HepG2 (cell line): Measurements from ENCODE around the gene PTPRF. TPM values are rescaled to one million over a fixed set of nuclear protein-coding genes. Genes with fewer than 3 reads are reported as not detected.

Experiments used
- ATF2 ChIP-seq: sonication (generic); formaldehyde crosslinking; IDR thresholded peaks from 2 replicates; pipeline ENCODE4 v1.4.0; 2020; ENCODE audit warnings: missing genetic modification reagents
- FOXM1 ChIP-seq: sonication (generic); formaldehyde crosslinking; IDR thresholded peaks from 2 replicates; pipeline ENCODE4 v1.5.0; 2020; ENCODE audit warnings: missing genetic modification reagents
- GABPB1 ChIP-seq: IDR thresholded peaks from 2 replicates; pipeline ENCODE4 v1.6.1; 2016; ENCODE audit warnings: mild to moderate bottlenecking, missing genetic modification reagents, moderate library complexity, missing compliant biosample characterization
- GLMP ChIP-seq: sonication (generic); formaldehyde crosslinking; IDR thresholded peaks from 2 replicates; pipeline ENCODE4 v1.9.0; 2021; ENCODE audit warnings: missing genetic modification reagents, mild to moderate bottlenecking, borderline replicate concordance
- ISX ChIP-seq: sonication (generic); formaldehyde crosslinking; conservative IDR thresholded peaks from 2 replicates; pipeline ENCODE4 v1.5.0; 2020; ENCODE audit warnings: missing genetic modification reagents
- KDM5A ChIP-seq: fragments of 200-600 bp; sonication (generic); IDR thresholded peaks from 2 replicates; pipeline ENCODE4 v1.7.0; 2018; ENCODE audit warnings: antibody characterized with exemption, mild to moderate bottlenecking, low read length, borderline replicate concordance
- MAFG ChIP-seq: sonication (generic); formaldehyde crosslinking; IDR thresholded peaks from 2 replicates; pipeline ENCODE4 v1.5.1; 2020; ENCODE audit warnings: mild to moderate bottlenecking, missing genetic modification reagents
- MAFK ChIP-seq, 2 experiments: IDR thresholded peaks in 1 of 2; conservative IDR thresholded peaks in 1 of 2; 2 replicates each; pipeline ENCODE4 v1.6.1; 2011; ENCODE audit warnings: improper control_type of control experiment in 2 of 2, low read length in 2 of 2
- MTF1 ChIP-seq: sonication (generic); formaldehyde crosslinking; IDR thresholded peaks from 2 replicates; pipeline ENCODE4 v1.5.0; 2020; ENCODE audit warnings: missing genetic modification reagents
- NFKBIZ ChIP-seq: IDR thresholded peaks from 2 replicates; pipeline ENCODE4 v1.6.1; 2018; ENCODE audit warnings: missing genetic modification reagents, missing compliant biosample characterization
- PBX3 ChIP-seq: sonication (generic); formaldehyde crosslinking; IDR thresholded peaks from 2 replicates; pipeline ENCODE4 v1.8.1; 2023; ENCODE audit warnings: missing genetic modification reagents, inconsistent platforms, borderline replicate concordance
- POLR2AphosphoS5 ChIP-seq: IDR thresholded peaks from 2 replicates; pipeline ENCODE4 v1.6.1; 2012; ENCODE audit warnings: low read depth, low read length
- TAF1 ChIP-seq: sonication (generic); formaldehyde crosslinking; IDR thresholded peaks from 2 replicates; pipeline ENCODE4 v1.4.0; 2020; ENCODE audit warnings: missing genetic modification reagents
- U2AF2 ChIP-seq: fragments of 200-400 bp; formaldehyde crosslinking; IDR thresholded peaks from 2 replicates; pipeline ENCODE4 v1.6.1; 2017; ENCODE audit warnings: low read depth, mild to moderate bottlenecking, low read length
- XRCC5 ChIP-seq: fragments of 200-400 bp; formaldehyde crosslinking; optimal IDR thresholded peaks from 2 replicates; pipeline ENCODE3; 2017; ENCODE audit warnings: mild to moderate bottlenecking, low read length
- ZBTB2 ChIP-seq: sonication (generic); formaldehyde crosslinking; IDR thresholded peaks from 2 replicates; pipeline ENCODE4 v1.8.0; 2022; ENCODE audit warnings: low read depth, missing genetic modification reagents
- ZBTB20 ChIP-seq: sonication (generic); formaldehyde crosslinking; IDR thresholded peaks from 2 replicates; pipeline ENCODE4 v1.8.1; 2023; ENCODE audit warnings: missing genetic modification reagents, low read depth, mild to moderate bottlenecking, borderline replicate concordance
- ZBTB3 ChIP-seq: sonication (generic); formaldehyde crosslinking; IDR thresholded peaks from 2 replicates; pipeline ENCODE4 v1.4.0; 2020; ENCODE audit warnings: low read depth, mild to moderate bottlenecking, moderate library complexity, missing genetic modification reagents, borderline replicate concordance
- ZBTB38 ChIP-seq: sonication (generic); formaldehyde crosslinking; IDR thresholded peaks from 2 replicates; pipeline ENCODE4 v1.5.1; 2020; ENCODE audit warnings: mild to moderate bottlenecking, missing genetic modification reagents
- ZNF143 ChIP-seq: sonication (generic); formaldehyde crosslinking; IDR thresholded peaks from 2 replicates; pipeline ENCODE4 v1.4.0; 2020; ENCODE audit warnings: missing genetic modification reagents
- ZNF30 ChIP-seq: sonication (generic); formaldehyde crosslinking; IDR thresholded peaks from 2 replicates; pipeline ENCODE4 v1.5.0; 2020; ENCODE audit warnings: mild to moderate bottlenecking, missing genetic modification reagents
- ZNF550 ChIP-seq: sonication (generic); formaldehyde crosslinking; IDR thresholded peaks from 2 replicates; pipeline ENCODE4 v1.4.0; 2020; ENCODE audit warnings: mild to moderate bottlenecking, missing genetic modification reagents, borderline replicate concordance
- ZNF558 ChIP-seq: sonication (generic); formaldehyde crosslinking; IDR thresholded peaks from 2 replicates; pipeline ENCODE4 v1.9.0; 2022; ENCODE audit warnings: mild to moderate bottlenecking, missing genetic modification reagents, borderline replicate concordance
- ZNF639 ChIP-seq: conservative IDR thresholded peaks from 2 replicates; pipeline ENCODE4 v1.6.1; 2018; ENCODE audit warnings: missing genetic modification reagents
- polyA plus RNA-seq, 8 experiments: library from polyadenylated mRNA; depleted of rRNA in 3 of 8; stranded (reverse) in 7 of 8; unstranded in 1 of 8; fragments of >200 nt; fragmentation: Illumina TruSeq in 4 of 8; extraction: Trizol in 4 of 8; gene quantifications; 2 replicates each; pipeline versions ENCODE4 v1.2.1 to v1.2.3, GENCODE V29; 2011 to 2016; ENCODE audit warnings: low read depth in 4 of 8, missing spikeins in 1 of 8, mixed read lengths in 1 of 8; ENCODE audit not compliant: insufficient read depth in 1 of 8
- total RNA-seq, 5 experiments: library from RNA; depleted of rRNA; stranded (reverse); fragments of >200 nt; fragmentation: Illumina TruSeq; extraction: Trizol; gene quantifications; 2 replicates each; pipeline ENCODE4 v1.2.3, GENCODE V29; 2016; ENCODE audit warnings: low read depth in 1 of 5

PTPRF gene
- total and polyA plus RNA-seq, 2 of the 13 experiments (the other 11 are each of a cell fraction or from before 2014, with no cell fraction given) = 55.9 to 167 TPM

- no peak for TF ChIP-seq XRCC5
- no peak for TF ChIP-seq ZNF550 (CRISPR knock-in tag)
- no peak for TF ChIP-seq MAFK (conservative IDR thresholded peaks at IDR 0.05 in 1 of 2, IDR thresholded peaks at IDR 0.05 in 1 of 2; ENCODE audit: low read length in 2 of 2)
- TF ChIP-seq ISX (CRISPR knock-in tag) = no peak
- no peak for TF ChIP-seq MAFG (CRISPR knock-in tag)
- TF ChIP-seq MTF1 = no peak
- no peak for TF ChIP-seq GLMP (CRISPR knock-in tag)
- no peak for TF ChIP-seq ZNF639 (CRISPR knock-in tag)
- no peak for TF ChIP-seq ZBTB3 (CRISPR knock-in tag)
- no peak for TF ChIP-seq ZBTB2 (CRISPR knock-in tag)
- TF ChIP-seq TAF1 (CRISPR knock-in tag) = no peak
- TF ChIP-seq ZBTB38 = peak; percentile 40; the same call in 1 of the 2 replicates
- no peak for TF ChIP-seq KDM5A
- TF ChIP-seq GABPB1 (CRISPR knock-in tag) = peak; percentile 61
- no peak for TF ChIP-seq PBX3
- no peak for TF ChIP-seq FOXM1
- TF ChIP-seq U2AF2 = peak; percentile 85
- TF ChIP-seq NFKBIZ (CRISPR knock-in tag) = peak; percentile 57; the same call in 1 of the 2 replicates
- peak; percentile 46; the same call in 1 of the 2 replicates for TF ChIP-seq ZBTB20
- TF ChIP-seq ZNF143 = no peak
- peak; percentile 73 for TF ChIP-seq ATF2 (CRISPR knock-in tag)
- no peak for TF ChIP-seq ZNF558
- no peak for TF ChIP-seq ZNF30
- TF ChIP-seq POLR2AphosphoS5 = no peak
Measured at GRCh38 chr1:43545695-43546387, 15.2 kb downstream of the PTPRF start (continued).
